GM19328 (cell line): ENCODE results near the gene KERA.

Experiments
- ATAC-seq: cut with Tn5 transposase; IDR thresholded peaks from one replicate; pipeline ENCODE4 v1.9.1; 2021; ENCODE audit warnings: mild to moderate bottlenecking, moderate library complexity; ENCODE audit not compliant: unreplicated experiment

Gene KERA

DNA sequence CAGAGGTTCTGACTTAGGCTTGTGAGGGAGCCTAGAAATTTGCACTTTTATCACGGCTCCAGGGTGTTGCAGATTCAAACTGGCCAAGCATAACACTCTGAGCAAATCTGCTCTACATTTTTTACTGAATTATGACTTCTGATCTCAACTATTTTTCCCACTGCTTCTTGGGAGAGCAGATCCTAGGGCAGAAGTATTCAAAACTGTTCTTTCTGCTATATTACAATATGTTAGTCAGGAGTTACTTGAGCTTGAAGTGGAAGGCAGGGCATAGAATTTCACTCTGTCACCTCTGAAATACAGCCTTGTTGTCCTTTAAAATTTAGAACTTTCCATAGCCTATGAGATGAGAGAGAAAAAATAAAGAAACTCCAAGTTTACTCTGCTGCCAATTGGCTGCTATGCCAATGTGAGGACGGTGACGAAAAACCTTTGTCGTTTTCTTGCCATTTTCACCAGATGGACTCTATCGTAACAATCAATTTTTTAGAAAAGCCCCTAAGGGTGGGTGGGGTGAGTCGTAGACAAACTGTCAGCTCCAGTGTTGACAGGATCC, 16.4 kb upstream of the KERA start:
- ATAC-seq, result no peak

DNA sequence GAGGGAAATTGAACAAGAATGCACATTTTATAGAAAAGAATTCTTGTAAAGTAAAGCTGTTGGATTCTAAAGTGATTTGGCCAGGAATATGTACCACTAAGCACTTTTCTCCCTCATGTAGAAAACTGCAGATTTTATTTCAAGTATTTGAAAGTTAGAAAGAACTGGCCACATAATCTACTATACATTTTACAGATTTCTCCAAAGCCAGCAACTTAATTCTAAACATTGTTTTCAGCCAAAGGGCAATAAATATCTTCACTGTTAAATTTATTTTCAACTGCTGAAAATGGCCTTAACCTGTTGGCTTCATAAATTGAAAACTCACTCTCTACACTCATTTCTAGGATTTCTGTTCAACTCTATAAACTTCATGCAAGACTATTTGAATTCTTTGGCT, 15.6 kb upstream of the KERA start:
- ATAC-seq, result no peak

DNA sequence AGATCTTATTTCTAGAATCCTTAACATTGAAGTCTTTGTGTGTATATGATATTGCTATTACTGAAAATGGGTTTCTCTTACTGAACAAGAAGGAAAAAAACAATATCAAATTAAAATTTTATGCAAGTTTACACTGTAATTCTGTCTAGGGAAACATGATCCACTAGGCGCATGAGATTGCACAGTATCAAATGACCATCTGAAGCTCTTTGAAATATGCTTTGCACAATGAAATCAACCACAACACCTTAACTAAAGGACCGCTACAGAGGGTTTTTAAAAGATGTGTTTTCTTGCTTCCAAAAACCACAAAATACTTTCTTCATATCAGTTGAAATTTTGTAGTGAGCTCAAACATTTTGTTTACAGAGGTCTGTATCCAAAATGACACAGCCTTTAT, 15.1 kb upstream of the KERA start:
- no peak for ATAC-seq

DNA sequence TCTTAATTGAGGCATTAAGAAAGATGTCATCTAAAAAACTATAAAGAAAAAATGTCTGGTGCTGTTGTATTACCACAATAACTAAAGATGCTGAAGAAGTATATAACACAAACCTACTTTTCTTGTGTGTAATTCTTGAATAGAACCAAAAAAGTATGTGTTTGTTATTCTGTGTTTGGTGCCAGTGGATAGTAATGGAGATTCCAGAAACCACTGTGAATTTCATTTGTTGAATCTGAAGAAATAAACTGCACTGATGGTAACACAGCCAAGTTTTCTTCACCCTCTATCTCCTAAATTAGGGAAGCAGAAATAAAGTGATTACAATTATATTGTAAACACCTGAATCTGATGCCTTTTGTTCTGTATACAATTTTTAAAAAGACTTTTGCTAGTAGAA, 13.1 kb upstream of the KERA start:
- no peak for ATAC-seq

DNA sequence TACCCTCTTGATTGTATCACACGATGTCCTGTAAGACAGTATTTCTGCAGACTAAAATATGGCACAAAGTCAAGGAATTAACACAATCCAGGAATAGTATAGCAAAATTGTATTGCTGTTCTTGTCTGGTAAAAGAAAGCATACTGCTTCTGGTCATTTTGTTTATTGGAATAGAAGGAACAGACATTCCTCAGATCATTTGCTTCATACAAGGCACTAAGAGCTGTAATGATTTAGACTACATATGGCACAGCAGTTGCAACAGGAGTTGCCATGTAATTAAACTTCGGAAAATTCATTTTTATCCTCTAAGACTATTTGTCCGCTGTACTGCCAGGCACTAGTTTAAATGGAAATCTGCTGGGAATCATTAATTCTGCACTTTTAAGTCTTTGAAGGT, 7.6 kb upstream of the KERA start:
- ATAC-seq, result no peak

DNA sequence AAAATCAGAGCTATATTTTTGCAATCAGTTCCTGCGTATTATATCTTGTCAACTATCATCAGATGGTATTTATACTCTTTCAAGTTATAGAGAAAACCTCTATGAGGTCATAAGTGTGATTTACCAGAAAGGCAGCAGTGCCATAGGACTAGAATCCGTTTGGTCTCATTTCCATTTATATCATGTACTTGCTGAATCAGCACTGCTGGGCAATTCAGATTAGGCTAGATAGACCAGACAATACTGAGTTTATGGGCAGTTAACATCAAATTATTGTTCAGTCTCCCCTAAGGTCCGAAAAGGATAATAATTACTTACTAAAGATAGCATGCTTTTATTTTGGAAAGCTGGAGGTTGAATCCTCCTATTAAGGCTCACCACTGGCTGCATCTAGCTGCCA, 6.8 kb upstream of the KERA start:
- no peak for ATAC-seq

DNA sequence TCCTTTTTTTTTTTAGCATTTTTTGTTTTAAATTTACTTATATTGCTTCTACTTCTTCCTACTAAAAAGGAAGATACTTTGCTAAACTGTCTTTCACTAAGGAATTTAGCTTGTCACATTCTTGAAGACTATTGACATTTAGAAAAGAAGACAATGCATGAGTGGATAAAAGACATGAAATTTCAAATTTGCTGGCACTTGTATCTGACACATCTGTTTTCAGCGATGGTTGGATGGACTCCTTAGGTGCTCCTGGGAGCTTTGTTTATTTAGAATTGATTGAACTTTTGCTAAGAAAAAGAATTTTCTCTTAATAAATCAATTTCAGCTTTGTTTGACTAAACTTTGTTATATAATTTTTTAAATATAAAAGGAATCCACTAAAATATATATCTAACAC, 3.3 kb upstream of the KERA start:
- no peak for ATAC-seq

DNA sequence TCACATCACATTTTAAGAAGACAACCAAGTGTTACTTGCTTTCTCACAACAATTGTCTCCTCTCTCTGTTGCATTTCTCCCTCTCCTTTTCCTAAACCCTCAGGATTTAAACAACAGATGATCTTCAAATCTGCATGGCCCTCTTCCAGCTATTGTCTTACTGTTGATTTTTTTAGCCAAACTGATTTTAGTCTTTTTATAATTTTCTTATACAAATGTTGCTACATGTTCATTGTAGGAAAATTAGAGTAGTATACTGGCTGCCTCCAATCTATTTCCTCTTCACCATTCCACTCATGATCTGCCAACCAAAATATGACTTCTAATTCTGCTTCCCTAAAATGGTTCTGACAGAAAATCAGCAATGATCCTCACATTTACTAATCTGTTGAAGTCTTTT, 1.4 kb upstream of the KERA start:
- ATAC-seq, result no peak

DNA sequence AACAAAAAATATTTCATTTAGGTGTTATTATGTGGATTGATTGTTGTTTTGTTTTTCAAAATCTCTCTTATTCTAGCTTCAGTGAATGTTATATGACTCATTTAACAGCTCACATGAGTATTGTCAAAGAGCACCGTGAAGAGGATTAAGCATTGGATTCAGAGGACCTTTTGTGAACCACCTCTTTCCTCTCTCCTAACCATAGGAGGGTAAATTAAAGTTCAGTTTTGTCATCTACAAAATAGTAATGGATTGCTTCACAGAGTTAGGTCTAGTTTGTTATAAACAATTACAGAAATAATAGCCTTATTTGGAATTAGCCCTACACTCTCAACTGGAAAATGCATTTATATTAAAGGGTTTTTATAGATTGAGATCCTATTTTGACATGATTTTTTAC, 962 bp upstream of the KERA start:
- no peak for ATAC-seq

DNA sequence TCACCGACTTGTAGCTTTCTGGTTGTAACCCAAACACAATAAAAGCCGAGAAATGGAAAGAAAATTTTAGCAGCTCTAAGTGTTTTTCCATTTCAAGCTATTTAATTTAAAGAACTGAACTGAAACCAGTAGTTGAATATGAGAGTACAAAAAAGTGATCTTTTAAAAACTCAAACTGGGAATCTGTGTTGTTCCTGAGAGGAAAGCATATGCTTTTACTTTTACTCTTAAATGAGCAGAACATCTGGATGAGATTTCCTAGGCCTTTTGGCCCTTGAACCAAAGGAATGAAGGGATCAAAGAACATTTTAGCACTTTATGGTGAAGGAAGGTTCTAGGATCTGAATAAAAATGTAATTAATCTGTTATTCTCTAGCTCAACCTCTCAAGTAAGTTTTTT, 1.3 kb downstream of the KERA start:
- no peak for ATAC-seq

DNA sequence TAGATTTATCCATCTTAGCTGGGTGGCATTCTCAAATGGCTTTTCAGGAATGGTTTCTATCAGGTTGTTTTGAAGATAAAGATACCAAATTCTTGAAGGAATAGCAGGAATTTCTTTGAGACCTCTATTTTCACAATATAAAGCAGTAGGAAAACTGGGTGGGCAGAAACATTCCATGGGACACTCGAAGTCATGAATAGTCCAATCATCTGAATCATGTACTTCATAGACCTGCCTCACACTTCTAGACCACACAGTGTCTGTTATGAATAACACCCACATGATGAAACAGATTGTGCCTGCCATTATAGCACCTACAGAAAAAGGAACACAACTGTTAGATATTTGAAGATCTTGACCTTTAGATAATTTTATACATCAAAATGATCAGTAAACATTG, 1.8 kb downstream of the KERA start:
- no peak for ATAC-seq

DNA sequence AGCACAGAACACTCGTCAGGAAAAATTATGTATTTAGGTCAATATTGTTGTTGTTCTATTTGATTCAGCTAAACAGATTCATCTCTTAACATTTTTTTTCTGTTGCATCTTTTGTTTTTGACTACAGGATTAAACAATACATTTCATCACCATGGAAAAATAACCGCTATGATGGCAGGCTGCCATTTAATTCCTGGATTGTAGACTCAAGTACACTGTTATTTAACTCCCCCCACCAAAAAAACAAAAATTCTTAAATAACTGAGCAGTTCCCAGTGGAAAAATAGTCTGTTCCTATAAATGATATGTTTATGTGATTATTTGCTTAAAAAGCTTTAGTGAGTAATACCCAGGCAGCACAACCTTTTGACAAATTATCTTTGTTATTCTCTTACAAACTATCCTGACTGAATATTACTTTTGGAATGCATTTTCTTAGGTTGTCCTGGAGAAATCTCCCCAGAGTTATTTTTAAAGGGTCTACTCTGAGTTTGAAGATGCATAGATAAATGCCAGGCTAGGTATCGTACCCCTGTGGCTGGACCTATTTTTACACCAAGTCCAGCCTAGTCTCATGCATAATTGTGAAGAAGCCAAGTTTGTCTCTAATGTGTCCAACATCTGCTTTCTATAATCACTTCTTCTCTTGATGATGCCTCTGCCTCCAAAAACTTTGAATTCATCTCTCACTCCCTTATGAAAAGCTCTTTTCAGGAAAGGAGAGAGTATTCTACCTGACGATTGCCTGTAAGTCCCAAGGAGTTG, 3.7 kb downstream of the KERA start:
- no peak for ATAC-seq

DNA sequence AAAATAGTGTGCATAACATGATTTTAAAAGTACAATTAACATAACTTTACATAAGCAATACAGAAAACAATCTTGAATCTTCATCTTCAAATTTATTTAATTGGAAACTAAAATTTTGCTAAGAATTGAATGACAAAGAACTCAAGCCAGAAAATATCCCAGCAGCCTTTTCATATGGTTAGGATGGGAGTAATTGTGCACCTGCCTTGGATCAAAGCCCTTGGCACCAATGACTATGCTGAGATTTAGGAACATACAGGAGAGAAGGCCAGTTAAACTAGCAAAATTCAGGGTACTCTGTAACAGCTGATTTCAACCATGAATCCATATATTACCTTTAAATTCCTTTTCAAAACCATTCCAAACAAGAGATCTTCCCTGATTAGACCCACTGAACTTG, 5.8 kb downstream of the KERA start:
- no peak for ATAC-seq

DNA sequence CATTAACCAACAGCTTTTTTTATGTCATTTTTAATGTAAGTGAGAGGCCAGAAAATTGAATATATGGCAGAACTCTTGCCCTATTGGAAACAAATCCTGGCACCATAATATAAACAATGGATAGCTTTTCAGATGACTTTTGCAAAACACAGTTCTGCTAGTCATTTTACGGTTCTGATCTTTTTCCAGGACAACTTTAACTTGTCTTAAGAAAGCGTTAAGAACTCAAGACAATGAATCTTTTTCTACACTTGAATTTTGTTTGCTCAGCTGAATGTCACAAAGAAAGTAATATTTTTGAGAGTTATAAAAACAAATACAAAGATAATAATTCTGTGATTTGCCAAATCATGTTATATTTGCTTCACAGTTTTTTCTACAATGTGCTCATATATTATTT, 13.2 kb downstream of the KERA start:
- no peak for ATAC-seq

DNA sequence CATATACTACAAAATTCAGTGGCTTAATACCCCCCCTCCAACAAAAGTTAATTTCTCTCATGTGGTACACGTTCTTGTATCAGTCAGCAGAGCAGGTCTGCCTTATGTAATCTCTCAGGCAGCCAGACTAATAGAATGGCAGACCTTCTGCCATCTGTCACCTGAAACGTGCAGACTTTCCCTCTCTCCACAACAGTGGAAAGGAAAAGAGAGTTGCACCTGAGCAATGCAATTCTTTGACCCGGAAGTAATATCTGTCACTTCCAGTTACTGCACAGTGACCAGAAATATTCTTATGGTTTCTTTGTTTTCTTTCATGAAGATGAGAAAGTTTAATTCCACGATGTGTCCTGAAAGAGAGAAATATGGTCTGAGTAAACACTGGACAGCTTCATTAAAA, 14.4 kb downstream of the KERA start:
- no peak for ATAC-seq

DNA sequence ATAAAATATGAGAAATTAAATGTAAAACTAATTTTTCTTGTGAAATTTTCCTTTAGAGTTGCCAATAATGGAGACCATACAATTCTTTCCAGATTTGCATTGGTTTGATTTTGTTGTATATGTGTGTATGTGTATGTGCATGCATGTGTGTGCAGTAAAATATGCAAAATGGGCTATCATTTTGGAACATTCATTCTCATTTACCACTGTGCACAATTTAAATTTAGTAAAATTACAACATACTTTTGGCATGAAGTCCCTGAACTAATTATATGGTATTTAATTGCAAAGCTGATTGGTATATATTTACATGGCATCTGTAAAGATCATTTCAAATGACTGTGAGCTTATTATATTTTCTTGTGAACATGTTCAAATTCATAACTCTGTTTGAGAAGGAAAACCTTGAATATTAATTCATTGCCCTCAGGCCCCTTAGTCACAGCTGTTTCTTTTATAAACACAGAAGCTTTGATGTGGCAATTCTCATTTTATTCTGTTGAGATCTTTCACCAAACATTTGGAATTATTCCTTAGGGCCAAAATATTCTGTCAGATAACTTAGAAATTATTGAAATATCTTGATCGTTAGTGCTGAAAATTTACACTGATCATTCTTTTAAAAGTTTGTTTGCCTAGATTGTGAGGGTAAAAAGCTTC, 17.6 kb downstream of the KERA start:
- ATAC-seq, result no peak

DNA sequence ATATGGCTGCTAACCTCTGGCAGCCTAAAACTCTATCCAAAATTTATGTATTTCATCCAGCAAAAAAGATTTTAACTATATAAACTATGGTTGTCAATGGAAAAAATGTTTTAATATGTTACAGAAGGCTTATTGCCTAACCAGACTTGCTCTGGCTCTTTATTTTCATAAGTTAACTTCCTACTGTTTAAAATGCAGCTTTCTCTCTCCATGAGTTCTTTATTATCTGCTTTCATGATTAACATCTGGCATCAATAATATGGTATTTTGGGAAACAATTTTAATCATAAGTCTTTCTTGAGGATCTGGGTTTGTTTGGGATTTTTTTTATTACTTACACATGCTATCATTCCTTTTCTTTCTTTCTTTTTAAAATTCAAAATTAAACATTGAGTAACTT, 20.5 kb downstream of the KERA start:
- no peak for ATAC-seq

DNA sequence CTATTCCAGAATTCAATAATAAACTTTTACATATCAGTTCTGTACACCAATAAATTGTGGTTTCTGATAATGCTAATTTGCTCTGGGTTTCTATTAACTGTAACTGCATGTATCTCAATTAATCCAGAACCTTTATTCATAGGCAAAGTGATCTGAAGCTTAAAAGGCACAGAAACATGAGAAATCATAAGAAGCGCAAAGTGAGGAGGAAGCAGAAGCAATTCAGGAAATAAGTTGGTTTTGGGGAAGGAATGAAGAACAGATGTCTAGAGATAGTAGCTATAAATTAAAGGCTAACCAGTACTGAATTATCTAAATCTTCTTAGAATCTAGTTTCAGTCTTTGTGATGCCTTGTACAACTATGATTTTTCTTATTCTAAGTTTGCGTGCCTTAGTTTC, 24.6 kb downstream of the KERA start:
- no peak for ATAC-seq

DNA sequence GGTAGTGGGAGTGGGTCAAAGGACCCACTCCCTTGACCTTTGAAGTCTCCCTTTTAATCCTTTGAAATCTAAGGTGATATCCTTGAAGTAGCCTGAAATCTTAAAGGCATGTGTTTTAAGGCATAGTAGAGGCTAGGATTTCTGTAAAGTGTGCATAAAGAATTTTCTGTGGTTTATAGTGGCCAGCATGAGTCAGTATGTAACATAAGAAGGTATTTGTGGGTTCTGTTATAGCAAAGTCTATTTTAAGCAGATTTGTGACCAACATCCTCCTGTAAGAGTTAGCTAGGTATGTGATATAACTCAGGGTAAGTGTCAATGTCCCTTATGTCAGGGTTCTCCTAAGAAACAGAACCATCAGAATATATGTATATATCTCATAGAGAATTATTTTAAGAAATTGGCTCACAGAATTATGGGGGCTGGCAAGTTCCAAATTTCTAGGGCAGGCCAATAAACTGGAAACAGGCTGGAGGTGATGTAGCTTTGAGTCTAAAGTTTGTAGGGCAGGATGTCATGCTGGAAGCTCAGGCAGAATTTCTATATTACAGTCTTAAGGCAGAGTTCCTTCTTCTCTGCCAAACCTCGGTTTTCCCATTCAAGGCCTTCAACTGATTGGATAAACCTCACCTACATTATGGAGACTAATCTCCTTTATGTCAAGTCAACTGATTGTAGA, 34.4 kb downstream of the KERA start:
- ATAC-seq, result no peak

DNA sequence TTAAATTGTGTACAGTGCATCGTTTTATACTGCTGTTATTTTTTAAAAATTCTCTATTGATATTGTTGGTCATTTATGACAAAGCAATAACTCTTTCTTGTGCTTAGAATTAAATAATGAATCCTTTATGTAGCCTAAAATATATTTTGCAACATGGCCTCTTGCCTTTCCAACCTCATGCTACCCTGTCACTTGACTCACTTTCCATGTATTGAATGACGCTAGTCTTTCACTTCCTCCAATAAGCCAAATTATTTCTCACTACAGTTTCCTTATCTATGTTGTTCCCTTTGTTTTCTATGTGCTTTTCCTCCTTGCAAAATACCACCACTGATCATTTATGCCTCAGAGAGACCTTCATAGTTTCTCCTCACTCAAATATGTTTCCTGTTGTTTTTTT, 36.7 kb downstream of the KERA start:
- ATAC-seq, result no peak

DNA sequence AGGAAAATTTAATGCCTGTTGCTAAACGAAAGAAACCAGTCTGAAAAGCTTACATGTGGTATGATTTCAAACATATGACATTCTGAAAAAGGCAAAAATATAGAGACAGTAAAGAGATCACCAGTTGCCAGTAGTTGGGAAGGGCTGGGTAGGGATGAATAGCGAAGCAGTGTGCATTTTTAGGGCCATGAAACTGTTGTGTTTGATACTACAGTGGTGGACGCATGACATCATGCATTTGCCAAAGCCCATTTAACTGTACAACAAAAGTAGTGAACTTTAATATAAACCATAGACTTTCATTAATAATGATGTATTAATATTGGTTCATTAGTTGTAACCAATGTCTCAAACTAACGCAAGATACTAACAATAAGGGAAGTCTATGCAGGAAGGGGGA, 38.4 kb downstream of the KERA start:
- no peak for ATAC-seq
